Heart right ventricle (tissue), 16 donors: ENCODE measurements around the gene HS3ST5. TPM values are rescaled to one million over a fixed set of nuclear protein-coding genes. Genes with fewer than 3 reads are reported as not detected.

Source experiments
- ATAC-seq, 8 donors: fragments of 200-7000 bp; cut with Tn5 transposase; one replicate each; pipeline ENCODE4 v1.9.1; 2020; ENCODE audit warnings: mild to moderate bottlenecking in 8 of 8, moderate library complexity in 8 of 8, moderate number of reproducible peaks in 1 of 8
- DNase-seq, 2 donors: peaks; one replicate each; pipeline ENCODE4 v3.0.0-alpha.2; 2020
- H3K27ac ChIP-seq, 10 donors: fragments of 200-600 bp; sonication (generic) in 2 of 10; one replicate each; pipeline versions ENCODE4 v1.5.0 to v1.8.0; 2020 to 2022; ENCODE audit warnings: mild to moderate bottlenecking in 3 of 10
- H3K27me3 ChIP-seq, 7 donors: fragments of 200-600 bp; one replicate each; pipeline ENCODE4 v1.8.0; 2021 to 2022; ENCODE audit warnings: mild to moderate bottlenecking in 2 of 7
- H3K36me3 ChIP-seq, 9 donors: fragments of 200-600 bp; sonication (generic) in 1 of 9; one replicate each; pipeline versions ENCODE4 v1.5.0 to v1.8.0; 2020 to 2022; ENCODE audit warnings: mild to moderate bottlenecking in 2 of 9
- H3K4me1 ChIP-seq, 9 donors: fragments of 200-600 bp; sonication (generic) in 1 of 9; one replicate each; pipeline versions ENCODE4 v1.5.0 to v1.8.0; 2020 to 2022; ENCODE audit warnings: mild to moderate bottlenecking in 4 of 9
- H3K4me3 ChIP-seq, 10 donors: fragments of 200-600 bp; sonication (generic) in 2 of 10; one replicate each; pipeline versions ENCODE4 v1.5.0 to v1.8.0; 2020 to 2022; ENCODE audit warnings: mild to moderate bottlenecking in 7 of 10, moderate library complexity in 2 of 10
- H3K9me3 ChIP-seq, 11 donors: fragments of 200-600 bp in 10 of 11; sonication (generic) in 2 of 11; one replicate each; pipeline versions ENCODE4 v1.5.0 to v1.8.0; 2013 to 2022; ENCODE audit warnings: mild to moderate bottlenecking in 2 of 11, control low read depth in 1 of 11, moderate library complexity in 1 of 11
- WGBS, 2 donors: extraction: QIAGEN DNeasy Blood & Tissue Kit; methylation state at CpG; one replicate each; pipeline ENCODE4 v1.1.7; 2013; ENCODE audit warnings: inconsistent platforms in 1 of 2; 5-methylcytosine and 5-hydroxymethylcytosine counted together
- intact Hi-C, 10 donors: fragments of 100-400 bp; cut with DNase I; formaldehyde crosslinking; loops; one replicate each; pipeline versions ENCODE4 v1.11.1 to v1.14.2; 2022
- polyA plus RNA-seq, 2 donors: library from polyadenylated mRNA; stranded (reverse); fragments of 200-250 nt; gene quantifications; one replicate each; pipeline ENCODE4 v1.2.3, GENCODE V29; 2013
- total RNA-seq, 10 donors: library from RNA; stranded (reverse); fragmentation: NEBNext Ultra II Directional in 3 of 10; extraction: Animal tissue kit (Norgen Biotek cat#: 25700) in 3 of 10; gene quantifications; one replicate each; pipeline versions ENCODE4 v1.2.1 to v1.2.4, GENCODE V29; 2021 to 2023
- TF ChIP-seq, protein P1 (sequence below), 9 donors: fragments of 200-600 bp; sonication (generic) in 2 of 9; IDR thresholded peaks; one replicate each; pipeline versions ENCODE4 v1.5.0 to v1.8.0; 2021 to 2022; ENCODE audit warnings: antibody characterized with exemption in 9 of 9, mild to moderate bottlenecking in 5 of 9, moderate library complexity in 1 of 9
- donor health status: Arrhythmogenic right ventricular cardiomyopathy.
- donor health status: ischemic (EF 13 %, LVEDD 7.1; RV severe dilation, severe dysfunction).
- donor health status: healthy with polysubstance abuse.
- donor health status: DM: no; HTN: yes; CAD: no.
- donor health status: DM: no; HTN: no; CAD: no.
- donor health status: ischemic (EF 25% LVEDD 6.9; RV normal size, moderate dysfunction).
- donor health status: ischemic (EF 25% LVEDD 5.7; RV mildly dilated, moderate dysfunction).
- donor health status: healthy.
- donor health status: DM: yes; HTN: yes; CAD: no.
- donor health status: Ischemic cardiomyopathy.
- donor health status: ischemic (EF 35%, LVEDD 5.7; RV mildly dilated, moderate dysfunction).
- donor health status: nonischemic (EF 11% LVEDD 7.7; RV severe dilation, severe dysfunction).
- donor health status: DM: yes; HTN: yes; CAD: no.
- donor health status: PGD.
- donor health status: ischemic (EF 29% LVEDD 5.4; RV normal size, mild dysfunction).
- donor health status: nonischemic (EF 23%, LVEDD 6.1; RV moderate dilation, normal function).

The HS3ST5 gene
- total and polyA plus RNA-seq, 12 donors, result not detected

DNA sequence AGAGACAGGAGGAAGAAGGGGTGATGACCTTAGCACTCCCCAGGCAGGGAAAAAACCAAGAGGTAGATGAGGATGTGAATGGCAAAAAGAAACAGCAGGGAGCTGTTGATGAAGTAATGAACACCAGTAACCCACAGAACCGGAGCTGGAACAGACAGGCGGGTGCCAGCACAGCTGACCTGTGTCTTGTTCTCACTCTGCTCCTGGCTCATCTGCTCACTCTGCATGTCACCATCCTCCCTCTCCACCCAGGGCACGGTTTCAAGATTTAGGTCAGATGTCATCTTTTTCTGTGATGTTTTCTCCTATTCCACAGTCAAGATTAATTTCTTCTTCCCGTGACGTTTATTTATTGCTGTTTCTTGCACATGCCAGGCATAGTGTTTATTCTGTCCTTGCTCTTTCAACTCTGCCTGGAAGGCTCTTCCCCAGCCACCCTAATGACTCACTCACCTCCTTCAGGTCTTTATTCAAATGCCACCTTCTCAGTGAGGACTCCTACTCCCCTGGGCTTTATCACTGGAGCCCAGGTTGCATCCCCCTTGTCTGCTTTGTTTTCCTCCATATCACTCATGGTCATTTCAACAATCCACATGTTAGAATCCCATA, 207.4 kb downstream of the HS3ST5 start:
- Histone ChIP-seq H3K36me3 (no peaks in the 10 kb centered on the region), H3K27me3 (peaks cover 0 to 8% (median 0%) of the 10 kb centered on the region in 7 donors), H3K9me3 (no peaks in the 10 kb centered on the region), H3K4me3 (no peak overlapping the region), H3K4me1 (no peaks in the 10 kb centered on the region), H3K27ac (no peak overlapping the region)
- no peak for ATAC-seq
- WGBS, 2 donors, result 69 to 73% methylated on average over 5 of the region's 5 CpGs
- DNase-seq, result no peak
- intact Hi-C loops, result no loop called here
- TF ChIP-seq, protein P1, sequence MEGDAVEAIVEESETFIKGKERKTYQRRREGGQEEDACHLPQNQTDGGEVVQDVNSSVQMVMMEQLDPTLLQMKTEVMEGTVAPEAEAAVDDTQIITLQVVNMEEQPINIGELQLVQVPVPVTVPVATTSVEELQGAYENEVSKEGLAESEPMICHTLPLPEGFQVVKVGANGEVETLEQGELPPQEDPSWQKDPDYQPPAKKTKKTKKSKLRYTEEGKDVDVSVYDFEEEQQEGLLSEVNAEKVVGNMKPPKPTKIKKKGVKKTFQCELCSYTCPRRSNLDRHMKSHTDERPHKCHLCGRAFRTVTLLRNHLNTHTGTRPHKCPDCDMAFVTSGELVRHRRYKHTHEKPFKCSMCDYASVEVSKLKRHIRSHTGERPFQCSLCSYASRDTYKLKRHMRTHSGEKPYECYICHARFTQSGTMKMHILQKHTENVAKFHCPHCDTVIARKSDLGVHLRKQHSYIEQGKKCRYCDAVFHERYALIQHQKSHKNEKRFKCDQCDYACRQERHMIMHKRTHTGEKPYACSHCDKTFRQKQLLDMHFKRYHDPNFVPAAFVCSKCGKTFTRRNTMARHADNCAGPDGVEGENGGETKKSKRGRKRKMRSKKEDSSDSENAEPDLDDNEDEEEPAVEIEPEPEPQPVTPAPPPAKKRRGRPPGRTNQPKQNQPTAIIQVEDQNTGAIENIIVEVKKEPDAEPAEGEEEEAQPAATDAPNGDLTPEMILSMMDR (IDR thresholded peaks at IDR 0.05), result no peak

DNA sequence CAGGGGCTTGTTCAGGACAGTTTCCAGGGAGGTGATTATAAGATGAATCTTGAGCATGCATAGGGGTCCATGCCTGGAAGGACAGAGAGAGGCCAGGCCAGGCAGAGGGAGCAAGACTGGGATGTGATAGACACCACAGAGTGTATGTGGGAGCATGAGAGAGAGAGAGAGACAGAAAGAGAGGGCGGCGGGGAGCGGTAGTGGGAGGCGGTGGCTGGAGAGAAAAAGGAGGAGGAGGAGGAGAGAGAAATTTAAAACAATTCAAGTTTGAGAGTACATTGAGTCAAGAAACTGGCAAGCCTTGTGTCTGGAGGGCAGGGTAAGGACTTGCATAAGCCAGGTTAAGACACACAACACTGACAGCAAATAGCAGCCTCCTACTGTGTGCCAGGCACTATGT, 209.0 kb downstream of the HS3ST5 start:
- intact Hi-C loops, result no loop called here
- WGBS, 2 donors, result 71 to 92% methylated on average over 4 of the region's 4 CpGs
- Histone ChIP-seq H3K9me3 (no peaks in the 10 kb centered on the region), H3K4me3 (no peak overlapping the region), H3K4me1 (no peaks in the 10 kb centered on the region), H3K27ac (no peak overlapping the region), H3K27me3 (peaks cover 0 to 8% (median 0%) of the 10 kb centered on the region in 7 donors), H3K36me3 (no peaks in the 10 kb centered on the region)
- DNase-seq, result no peak
- TF ChIP-seq, protein P1 (IDR thresholded peaks at IDR 0.05), result no peak
- no peak for ATAC-seq

DNA sequence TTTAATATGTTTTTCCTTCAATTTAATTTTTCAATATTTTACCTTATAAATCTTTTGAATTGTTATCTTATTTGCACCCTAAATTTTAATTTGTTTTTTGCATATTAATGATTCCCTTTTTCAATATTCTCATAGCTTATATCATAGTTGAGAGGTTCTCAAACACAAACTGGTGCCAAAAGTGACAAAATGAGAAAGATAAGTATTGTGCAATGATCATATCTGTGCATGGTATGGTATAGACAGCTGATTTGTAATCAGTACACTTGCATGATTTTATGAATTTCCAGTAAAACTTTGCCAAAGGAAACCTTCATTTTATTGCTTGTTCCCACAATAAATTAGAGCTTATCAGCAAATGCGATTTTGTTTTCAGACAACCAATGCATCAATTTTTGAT, 210.9 kb downstream of the HS3ST5 start:
- 50 to 81% methylated on average over 1 of the region's 1 CpG for whole genome bisulfite sequencing, 2 donors
- TF ChIP-seq, protein P1 (IDR thresholded peaks at IDR 0.05), result no peak
- no peaks in the 10 kb centered on the region for H3K4me1 ChIP-seq
- no peaks in the 10 kb centered on the region for H3K36me3 ChIP-seq
- DNase-seq (no peak), ATAC-seq (no peak)
- H3K27me3 ChIP-seq, result peaks cover 0 to 3% (median 0%) of the 10 kb centered on the region in 7 donors
- no peak overlapping the region for H3K27ac ChIP-seq
- intact Hi-C loops, result no loop called here
- H3K9me3 ChIP-seq, result no peaks in the 10 kb centered on the region
- no peak overlapping the region for H3K4me3 ChIP-seq

DNA sequence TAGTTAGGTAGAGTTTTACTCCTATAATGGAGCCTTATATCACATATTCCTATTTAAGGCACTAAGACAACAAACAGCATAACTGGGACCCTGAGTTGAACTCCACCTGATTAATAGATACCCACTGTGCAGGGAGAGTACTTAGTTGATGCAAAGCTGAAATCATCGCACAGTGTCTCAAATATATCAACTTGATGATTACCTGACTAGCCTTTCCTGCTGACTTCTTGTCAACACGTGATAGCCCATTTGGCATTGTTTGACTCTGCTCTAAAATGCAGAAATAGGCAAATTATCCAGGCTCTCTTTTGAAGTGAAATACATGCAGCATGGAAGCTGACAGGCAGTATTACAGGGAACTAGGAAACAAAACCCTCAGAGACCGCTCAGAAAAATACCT, 217.2 kb downstream of the HS3ST5 start:
- TF ChIP-seq, protein P1 (IDR thresholded peaks at IDR 0.05), result no peak
- Histone ChIP-seq H3K36me3 (no peaks in the 10 kb centered on the region), H3K4me1 (no peaks in the 10 kb centered on the region), H3K4me3 (no peak overlapping the region), H3K9me3 (no peaks in the 10 kb centered on the region), H3K27me3 (peaks cover 0 to 18% (median 6%) of the 10 kb centered on the region in 7 donors), H3K27ac (no peak overlapping the region)
- 35 to 58% methylated on average over 3 of the region's 3 CpGs for WGBS, 2 donors
- DNase-seq (no peak), ATAC-seq (no peak)
- intact Hi-C loops, result no loop called here
